GM21515 (cell line): Measurements from ENCODE around the gene SND1.

Experiments used
- ATAC-seq: cut with Tn5 transposase; IDR thresholded peaks from one replicate; pipeline ENCODE4 v1.9.1; 2021; ENCODE audit not compliant: unreplicated experiment

The SND1 gene

DNA sequence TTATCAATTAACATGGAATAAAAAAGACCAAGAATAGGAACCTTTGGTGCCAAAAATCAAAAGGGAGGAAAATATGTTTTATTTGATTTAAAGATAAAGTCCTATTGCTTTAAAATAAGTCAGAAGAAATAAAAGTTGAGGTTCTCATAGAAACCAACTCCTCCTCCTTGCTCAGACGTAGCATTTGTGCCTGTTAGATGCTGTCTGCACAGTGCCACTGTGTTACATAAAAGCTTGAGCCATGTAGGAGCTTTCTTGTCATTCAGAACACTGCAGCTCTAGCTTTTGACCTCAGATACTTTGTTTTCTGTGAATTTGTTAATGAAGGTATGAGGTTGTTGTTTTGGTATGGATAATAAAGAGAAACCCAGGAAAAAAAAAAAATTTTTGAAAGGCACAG is 328.9 kb downstream of the SND1 start:
- ATAC-seq = no peak

GRCh38 chr7:127981965-127982364 is 330.0 kb downstream of the SND1 start:
- no peak for ATAC-seq

DNA sequence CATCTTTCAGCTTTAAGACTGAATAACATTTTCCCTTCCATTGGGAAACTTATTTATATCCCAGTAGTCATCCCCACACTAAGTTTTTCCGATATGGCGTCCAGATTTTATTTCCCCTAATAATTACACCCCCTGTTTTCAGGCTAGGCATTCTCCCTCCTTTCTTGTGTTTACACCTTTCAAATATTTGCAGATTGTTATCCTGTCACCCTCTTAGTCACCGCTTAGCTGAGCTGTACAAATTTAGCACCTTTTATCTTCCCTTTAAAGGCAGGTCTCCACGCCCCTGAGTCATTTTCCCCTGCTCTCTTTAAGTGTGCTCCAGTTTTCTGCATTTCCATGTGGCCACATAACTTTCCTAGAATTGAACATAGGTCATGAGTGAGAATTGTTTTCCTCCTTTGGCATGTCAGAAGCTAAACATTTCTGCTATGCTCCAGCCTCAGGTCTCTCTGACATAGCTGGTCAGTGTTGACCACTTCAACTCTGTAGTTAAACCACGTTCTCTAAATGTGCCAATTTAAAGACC is 331.9 kb downstream of the SND1 start:
- no peak for ATAC-seq

- no peak for ATAC-seq
Observed at GRCh38 chr7:127986581-127987521, 334.9 kb downstream of the SND1 start.

GRCh38 chr7:127988751-127989150 is 336.8 kb downstream of the SND1 start:
- no peak for ATAC-seq

- no peak for ATAC-seq
Observed at GRCh38 chr7:127993317-127993716, 341.3 kb downstream of the SND1 start.

DNA sequence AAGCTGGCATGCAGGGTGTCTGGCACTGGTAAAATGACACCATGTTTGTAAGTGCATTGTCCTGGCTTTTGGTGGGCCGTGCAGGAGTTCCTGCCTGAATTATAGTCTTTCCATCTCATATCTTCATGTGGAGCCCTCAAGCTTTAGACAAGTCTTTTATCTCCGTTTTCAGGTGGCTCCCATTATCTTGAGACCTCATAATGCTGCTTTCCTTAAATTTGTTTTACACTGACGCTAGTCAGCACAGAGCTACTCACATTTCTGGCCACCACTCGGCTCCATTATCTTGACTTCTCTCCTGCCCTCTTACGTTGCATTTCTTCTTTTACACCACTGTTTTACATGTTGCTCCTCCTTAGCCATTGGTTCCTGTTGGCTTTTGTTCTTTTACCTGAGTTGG is 342.0 kb downstream of the SND1 start:
- no peak for ATAC-seq

- ATAC-seq = no peak
Observed at GRCh38 chr7:127995156-127995880, 343.3 kb downstream of the SND1 start.

- ATAC-seq = no peak
Observed at GRCh38 chr7:127995881-127996215, 343.9 kb downstream of the SND1 start.

DNA sequence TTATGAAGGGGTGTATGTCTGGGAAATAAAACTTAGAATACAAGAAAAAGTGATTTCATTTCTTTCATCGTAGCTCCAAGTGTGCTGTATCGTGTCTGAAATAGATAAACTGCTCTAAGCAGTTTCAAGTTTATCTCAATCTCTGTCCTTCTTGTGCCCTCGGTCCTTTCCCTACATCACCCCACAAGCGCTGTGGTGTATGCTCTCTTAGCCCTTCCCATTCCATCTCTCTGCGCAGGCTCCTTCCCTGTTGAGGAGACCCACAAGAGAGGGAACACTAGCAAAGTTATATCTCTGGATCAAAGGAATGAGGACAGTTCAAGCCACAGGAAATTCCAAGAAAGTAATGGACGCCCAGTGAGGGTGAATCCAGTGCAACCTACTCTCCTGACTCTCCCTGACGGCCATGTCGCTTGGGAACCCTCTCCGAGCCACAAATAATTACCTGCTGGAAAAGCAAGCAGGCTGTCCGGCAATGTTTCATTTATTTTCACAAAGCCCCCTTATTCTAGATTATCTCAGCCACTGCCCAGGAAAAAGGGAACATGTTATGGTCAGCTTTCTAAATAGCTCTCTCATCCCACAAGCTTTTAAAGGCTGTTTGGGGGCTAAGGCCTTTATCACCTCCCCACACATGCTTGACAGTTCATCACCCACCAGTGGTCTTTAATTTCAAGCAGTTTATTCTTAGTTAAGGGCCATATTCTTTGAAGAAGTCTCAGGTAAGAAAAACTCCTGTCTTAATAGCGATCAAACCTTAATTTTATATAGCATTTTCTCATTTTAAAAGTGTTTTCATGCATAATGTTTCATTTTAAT is 344.5 kb downstream of the SND1 start:
- ATAC-seq = no peak

DNA sequence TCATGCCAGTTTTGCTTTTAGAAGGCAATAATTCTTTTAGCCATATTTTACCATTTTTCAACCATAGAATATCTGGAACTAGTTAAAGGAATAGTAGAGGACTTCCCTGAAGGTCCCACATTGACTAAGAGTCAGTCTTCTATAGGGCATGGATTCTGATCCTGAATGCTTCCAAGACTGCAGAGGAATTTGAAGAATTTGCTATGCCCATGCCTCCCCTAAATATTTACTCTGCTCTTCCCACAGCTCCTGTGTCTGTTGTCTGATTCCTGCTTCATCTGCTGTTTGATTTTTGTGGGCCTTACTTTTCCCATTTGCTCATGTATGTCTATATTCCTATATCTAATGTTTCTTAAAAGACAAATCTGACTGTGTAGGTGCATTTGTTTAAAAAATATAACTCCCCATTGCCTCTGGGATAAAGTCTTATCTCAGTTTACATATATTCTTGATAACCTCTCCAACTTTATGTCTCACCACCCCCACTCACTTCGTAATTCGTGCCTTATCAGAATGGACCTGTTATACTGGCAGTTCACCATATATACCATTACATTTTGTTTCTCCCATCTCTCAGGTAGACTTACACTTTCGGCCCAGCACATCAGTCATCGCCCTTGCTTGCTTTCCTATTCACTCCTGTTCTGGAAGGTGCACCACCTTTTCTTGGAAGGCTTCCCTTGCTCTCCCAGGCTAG is 345.4 kb downstream of the SND1 start:
- no peak for ATAC-seq

DNA sequence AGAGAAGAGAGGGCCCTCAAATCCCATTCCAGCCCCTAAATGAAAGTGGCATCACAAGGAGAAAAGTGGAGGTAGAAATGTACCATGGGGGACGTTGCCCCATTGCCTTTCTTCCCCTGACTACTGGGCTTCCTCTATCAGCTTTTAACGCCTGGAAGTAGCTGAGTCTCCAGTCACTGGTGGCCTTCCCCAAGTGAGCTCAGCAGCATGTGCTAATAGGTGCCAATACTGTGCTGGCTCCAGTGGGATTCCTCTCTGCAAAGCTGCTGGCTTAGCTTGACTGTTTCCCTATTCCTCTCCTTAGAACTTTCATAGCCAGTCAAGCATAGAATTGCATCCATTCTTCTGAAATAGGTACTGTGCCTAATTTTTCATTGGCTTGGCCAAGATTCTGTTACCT is 346.7 kb downstream of the SND1 start:
- no peak for ATAC-seq

DNA sequence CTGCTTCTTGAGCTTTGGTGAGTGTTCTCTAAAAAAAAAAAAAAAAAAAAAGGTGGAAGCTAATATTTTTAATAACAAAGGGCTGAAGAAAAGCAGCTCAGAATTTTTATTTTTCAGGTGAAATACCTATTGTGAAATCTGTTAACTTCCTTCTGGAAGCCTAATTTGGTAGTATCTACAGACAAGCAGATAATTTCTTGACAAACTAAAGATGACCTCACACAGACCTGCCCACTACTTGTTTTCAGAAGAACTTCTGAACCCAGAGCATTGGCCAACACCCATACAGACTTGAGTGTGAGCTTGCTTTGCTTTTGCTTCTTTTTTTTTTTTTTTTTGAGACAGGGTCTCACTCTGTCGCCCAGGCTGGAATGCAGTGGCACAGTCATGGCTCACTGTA is 348.1 kb downstream of the SND1 start:
- no peak for ATAC-seq

GRCh38 chr7:128000854-128001265 is 348.9 kb downstream of the SND1 start:
- peak; percentile 47 for ATAC-seq

- ATAC-seq = peak; percentile 63
Observed at GRCh38 chr7:128003167-128003566, 351.2 kb downstream of the SND1 start.

GRCh38 chr7:128003787-128004186 is 351.8 kb downstream of the SND1 start:
- no peak for ATAC-seq

- no peak for ATAC-seq
Observed at GRCh38 chr7:128004623-128005022, 352.6 kb downstream of the SND1 start.

- no peak for ATAC-seq
Observed at GRCh38 chr7:128005117-128005516, 353.1 kb downstream of the SND1 start.

DNA sequence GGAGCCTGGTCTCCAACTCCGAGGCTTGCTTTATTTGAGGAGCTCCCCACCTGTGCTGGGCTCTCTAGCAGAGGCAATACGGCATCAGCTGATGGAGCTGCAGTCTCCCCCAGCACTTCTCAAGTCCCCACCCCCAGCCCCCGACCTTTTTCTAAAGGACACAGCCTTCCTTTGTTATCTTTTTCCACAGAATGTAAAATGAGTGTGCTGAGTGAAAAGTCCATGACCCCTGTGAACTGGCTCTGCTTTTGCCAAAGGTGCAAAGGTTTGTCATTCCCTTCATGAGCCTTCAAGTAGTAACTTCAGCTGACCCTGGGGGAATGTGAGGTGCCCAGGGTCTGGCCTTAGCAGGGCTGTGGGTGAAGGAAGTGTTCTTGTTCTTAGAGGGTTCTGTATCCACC is 353.8 kb downstream of the SND1 start:
- no peak for ATAC-seq

- ATAC-seq = no peak
Observed at GRCh38 chr7:128006550-128007302, 354.7 kb downstream of the SND1 start.
